ENCODE measurements around the gene CIAO2B. TPM values are rescaled to one million over a fixed set of nuclear protein-coding genes. Genes with fewer than 3 reads are reported as not detected.
A peak's percentile ranks its signal among the peaks of the same experiment; 100 is the strongest.

CIAO2B gene
- total RNA-seq, 1 donor = 97.4 TPM

DNA sequence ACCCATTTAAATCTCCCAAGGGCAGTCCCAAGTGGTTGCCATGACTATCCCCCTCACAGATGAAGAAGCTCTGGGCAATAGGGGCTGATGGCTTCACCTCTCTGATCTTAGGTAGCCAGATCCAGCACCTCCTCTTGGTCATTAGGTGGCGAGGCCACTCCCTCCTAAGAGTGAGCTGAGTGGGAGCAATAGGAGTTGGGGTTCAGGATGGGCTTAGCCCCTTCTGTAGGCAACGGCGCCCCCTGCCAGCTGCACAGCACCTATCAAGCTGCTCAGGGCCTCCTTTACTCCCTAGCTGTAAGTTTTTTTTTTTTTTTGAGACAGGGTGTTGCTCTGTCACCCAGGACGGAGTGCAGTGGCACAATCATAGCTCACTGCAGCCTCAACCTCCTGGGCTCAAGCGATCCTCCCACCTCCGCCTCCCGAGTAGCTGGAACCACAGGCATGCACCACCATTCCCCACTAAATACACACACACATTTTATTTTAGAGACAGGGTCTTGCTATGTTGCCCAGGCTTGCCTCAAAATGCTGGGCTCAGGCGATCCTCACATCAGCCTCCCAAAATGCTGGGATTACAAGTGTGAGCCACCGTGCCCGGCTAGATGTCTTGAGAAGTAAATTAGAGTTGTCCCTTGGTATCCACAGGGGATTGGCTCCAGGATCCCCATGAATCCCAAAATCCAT, 5.4 kb downstream of the CIAO2B start:
- H3K27me3 ChIP-seq (ENCODE audit: insufficient read depth, low read length) = peaks cover 17% of the 10 kb centered on the region
- H3K4me2 ChIP-seq (ENCODE audit: insufficient read depth, low read length) = no peak overlapping the region
- H3K79me2 ChIP-seq (ENCODE audit: insufficient read depth, low read length) = peaks cover 12% of the 10 kb centered on the region
- TF ChIP-seq, protein P1, sequence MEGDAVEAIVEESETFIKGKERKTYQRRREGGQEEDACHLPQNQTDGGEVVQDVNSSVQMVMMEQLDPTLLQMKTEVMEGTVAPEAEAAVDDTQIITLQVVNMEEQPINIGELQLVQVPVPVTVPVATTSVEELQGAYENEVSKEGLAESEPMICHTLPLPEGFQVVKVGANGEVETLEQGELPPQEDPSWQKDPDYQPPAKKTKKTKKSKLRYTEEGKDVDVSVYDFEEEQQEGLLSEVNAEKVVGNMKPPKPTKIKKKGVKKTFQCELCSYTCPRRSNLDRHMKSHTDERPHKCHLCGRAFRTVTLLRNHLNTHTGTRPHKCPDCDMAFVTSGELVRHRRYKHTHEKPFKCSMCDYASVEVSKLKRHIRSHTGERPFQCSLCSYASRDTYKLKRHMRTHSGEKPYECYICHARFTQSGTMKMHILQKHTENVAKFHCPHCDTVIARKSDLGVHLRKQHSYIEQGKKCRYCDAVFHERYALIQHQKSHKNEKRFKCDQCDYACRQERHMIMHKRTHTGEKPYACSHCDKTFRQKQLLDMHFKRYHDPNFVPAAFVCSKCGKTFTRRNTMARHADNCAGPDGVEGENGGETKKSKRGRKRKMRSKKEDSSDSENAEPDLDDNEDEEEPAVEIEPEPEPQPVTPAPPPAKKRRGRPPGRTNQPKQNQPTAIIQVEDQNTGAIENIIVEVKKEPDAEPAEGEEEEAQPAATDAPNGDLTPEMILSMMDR (IDR thresholded peaks at IDR 0.05; ENCODE audit: extremely low read depth, low read depth, low read length) = peak; percentile 61
- H3K4me1 ChIP-seq (ENCODE audit: insufficient read depth, low read length) = peaks cover 42% of the 10 kb centered on the region
- no peak overlapping the region for H2AFZ ChIP-seq (ENCODE audit: low read length)
- no peaks in the 10 kb centered on the region for H3K9me3 ChIP-seq (ENCODE audit: low read depth, low read length)
- H3K27ac ChIP-seq (ENCODE audit: low read depth, low read length) = peak overlapping the region; percentile 87
- no peak overlapping the region for H3K4me3 ChIP-seq (ENCODE audit: insufficient read depth, low read length)
- peaks cover 5% of the 10 kb centered on the region for H3K36me3 ChIP-seq (ENCODE audit: insufficient read depth, low read length)
- DNase-seq (ENCODE audit: insufficient read length, low spot score, missing footprints) = peak; percentile 87
- peaks cover 10% of the 10 kb centered on the region for H4K20me1 ChIP-seq (ENCODE audit: insufficient read depth, low read length)

DNA sequence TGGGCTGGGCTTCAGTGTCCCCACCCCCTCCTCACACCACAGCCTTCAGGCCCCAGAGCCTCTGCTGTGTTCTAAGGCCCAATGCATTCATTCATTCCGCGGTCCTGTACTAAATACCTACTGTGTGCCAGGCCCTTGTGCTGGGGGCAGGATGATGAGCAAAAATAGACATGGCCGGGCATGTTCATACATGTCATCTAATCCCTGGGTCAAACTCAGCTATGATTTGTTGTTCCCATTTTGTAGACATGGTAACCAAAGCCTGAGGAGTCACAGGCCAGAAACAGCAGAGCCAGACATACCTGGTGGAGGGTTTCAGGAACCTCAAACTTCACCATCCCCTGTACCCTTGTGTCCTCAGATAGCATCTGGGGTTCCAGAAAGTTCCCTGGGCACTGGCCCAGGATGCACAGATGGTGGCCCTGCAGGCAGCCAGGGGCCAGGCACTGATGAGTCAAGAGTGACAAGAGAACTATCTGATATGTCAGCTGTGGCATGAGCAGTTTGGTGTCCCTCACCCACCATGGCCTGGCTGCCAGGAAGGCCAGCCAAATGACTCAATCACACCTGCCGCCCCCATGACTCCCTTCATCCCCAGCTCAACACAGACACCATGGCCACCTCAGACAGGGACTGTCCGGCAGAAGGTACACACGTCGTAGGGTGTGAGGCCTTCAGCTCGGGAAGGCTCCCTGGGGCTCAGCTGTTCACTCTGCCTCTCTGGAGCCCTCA, 6.1 kb downstream of the CIAO2B start:
- H4K20me1 ChIP-seq (ENCODE audit: insufficient read depth, low read length) = peaks cover 5% of the 10 kb centered on the region
- H2AFZ ChIP-seq (ENCODE audit: low read length) = no peak overlapping the region
- no peak overlapping the region for H3K4me2 ChIP-seq (ENCODE audit: insufficient read depth, low read length)
- H3K36me3 ChIP-seq (ENCODE audit: insufficient read depth, low read length) = peaks cover 5% of the 10 kb centered on the region
- no peak overlapping the region for H3K4me3 ChIP-seq (ENCODE audit: insufficient read depth, low read length)
- TF ChIP-seq, protein P1 (IDR thresholded peaks at IDR 0.05; ENCODE audit: extremely low read depth, low read depth, low read length) = no peak
- DNase-seq (ENCODE audit: insufficient read length, low spot score, missing footprints) = peak; percentile 86
- peaks cover 43% of the 10 kb centered on the region for H3K4me1 ChIP-seq (ENCODE audit: insufficient read depth, low read length)
- no peaks in the 10 kb centered on the region for H3K9me3 ChIP-seq (ENCODE audit: low read depth, low read length)
- peak overlapping the region; percentile 87 for H3K27ac ChIP-seq (ENCODE audit: low read depth, low read length)
- H3K79me2 ChIP-seq (ENCODE audit: insufficient read depth, low read length) = peaks cover 4% of the 10 kb centered on the region
- peaks cover 22% of the 10 kb centered on the region for H3K27me3 ChIP-seq (ENCODE audit: insufficient read depth, low read length)

DNA sequence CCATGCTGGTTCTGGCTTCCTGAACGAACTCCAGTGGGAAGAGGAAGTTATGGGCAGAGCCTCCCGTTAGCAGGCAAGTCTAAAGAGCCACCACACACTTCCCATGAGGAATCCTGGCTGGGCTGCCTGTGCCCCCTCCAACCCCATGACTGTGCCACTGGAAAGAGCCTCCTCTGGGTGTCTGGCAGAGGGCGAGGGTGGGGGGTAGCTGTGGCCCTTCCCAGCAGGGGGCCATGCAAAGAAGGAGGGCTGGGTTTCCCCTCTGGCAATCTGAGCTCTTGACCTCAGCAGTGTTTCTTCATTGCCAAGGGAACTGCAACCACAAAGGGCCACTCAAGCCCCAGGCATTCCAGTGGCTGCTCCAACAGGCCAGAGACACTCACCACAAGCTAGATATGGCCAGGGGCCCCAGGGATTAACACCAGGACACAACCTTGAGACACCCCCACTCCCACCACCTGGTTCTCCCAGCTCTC, 7.2 kb downstream of the CIAO2B start:
- Histone ChIP-seq H2AFZ (ENCODE audit: low read length) (peak overlapping the region; percentile 33), H3K9me3 (ENCODE audit: low read depth, low read length) (no peaks in the 10 kb centered on the region), H3K4me1 (ENCODE audit: insufficient read depth, low read length) (peaks cover 47% of the 10 kb centered on the region), H3K27me3 (ENCODE audit: insufficient read depth, low read length) (peaks cover 22% of the 10 kb centered on the region), H3K4me2 (ENCODE audit: insufficient read depth, low read length) (peak overlapping the region; percentile 49), H3K4me3 (ENCODE audit: insufficient read depth, low read length) (no peak overlapping the region), H4K20me1 (ENCODE audit: insufficient read depth, low read length) (no peaks in the 10 kb centered on the region), H3K36me3 (ENCODE audit: insufficient read depth, low read length) (no peaks in the 10 kb centered on the region), H3K27ac (ENCODE audit: low read depth, low read length) (peak overlapping the region; percentile 87), H3K79me2 (ENCODE audit: insufficient read depth, low read length) (no peaks in the 10 kb centered on the region)
- TF ChIP-seq, protein P1 (IDR thresholded peaks at IDR 0.05; ENCODE audit: extremely low read depth, low read depth, low read length) = no peak
- DNase-seq (ENCODE audit: insufficient read length, low spot score, missing footprints) = peak; percentile 98
